Measurements from ENCODE around the gene ANO2.

The ANO2 gene

DNA sequence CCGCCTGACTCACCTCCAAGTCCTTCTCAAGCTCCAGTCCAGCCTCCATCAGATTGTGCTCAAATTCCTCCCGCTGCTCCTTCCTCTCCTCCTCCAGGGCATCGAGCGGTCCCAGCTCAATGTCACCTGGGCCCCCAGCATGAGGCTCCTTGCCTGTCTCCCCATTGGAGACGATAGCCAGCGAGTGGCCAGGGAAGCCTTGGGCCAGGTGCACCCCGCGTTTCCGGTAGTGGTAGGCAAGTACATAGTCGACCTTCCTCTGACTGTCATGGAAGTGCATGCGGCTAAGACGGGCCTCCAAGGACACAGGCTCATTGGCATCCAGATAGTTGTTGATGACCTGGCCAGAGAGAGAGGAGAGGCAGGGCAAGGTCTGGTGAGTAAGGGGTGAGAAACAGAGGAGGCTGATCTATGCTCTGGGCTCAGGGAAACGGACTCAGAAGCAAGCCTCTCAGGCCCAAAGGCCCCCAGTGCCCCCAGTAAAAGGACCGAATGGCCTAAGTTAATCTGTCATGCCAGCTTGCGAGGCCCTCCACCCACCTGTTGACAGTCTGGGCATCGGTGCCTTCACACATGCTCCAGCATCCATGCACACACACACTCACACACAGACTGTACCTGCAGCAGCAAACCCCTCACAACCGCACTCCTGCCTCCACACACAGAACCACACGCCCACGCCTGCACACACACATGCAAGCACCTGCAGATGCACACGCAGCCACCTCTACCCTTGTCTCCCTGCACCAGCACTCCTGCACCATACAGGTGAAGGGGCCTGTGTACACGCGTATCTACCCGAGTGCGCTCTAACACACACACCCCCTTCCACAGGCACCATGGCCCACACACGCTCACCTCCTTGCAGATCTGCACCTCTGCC lies 23.8 kb downstream of the ANO2 start:
- ATAC-seq, result no peak
- no peak for TF ChIP-seq ZNF70 (CRISPR knock-in tag; IDR thresholded peaks at IDR 0.05)
- TF ChIP-seq, protein P1, sequence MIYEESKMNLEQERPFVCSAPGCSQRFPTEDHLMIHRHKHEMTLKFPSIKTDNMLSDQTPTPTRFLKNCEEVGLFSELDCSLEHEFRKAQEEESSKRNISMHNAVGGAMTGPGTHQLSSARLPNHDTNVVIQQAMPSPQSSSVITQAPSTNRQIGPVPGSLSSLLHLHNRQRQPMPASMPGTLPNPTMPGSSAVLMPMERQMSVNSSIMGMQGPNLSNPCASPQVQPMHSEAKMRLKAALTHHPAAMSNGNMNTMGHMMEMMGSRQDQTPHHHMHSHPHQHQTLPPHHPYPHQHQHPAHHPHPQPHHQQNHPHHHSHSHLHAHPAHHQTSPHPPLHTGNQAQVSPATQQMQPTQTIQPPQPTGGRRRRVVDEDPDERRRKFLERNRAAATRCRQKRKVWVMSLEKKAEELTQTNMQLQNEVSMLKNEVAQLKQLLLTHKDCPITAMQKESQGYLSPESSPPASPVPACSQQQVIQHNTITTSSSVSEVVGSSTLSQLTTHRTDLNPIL (CRISPR knock-in tag; IDR thresholded peaks at IDR 0.05; ENCODE audit: low read depth), result no peak
- TF ChIP-seq CSDC2 (CRISPR knock-in tag; IDR thresholded peaks at IDR 0.05), result no peak
- TF ChIP-seq SNAI2 (CRISPR knock-in tag; IDR thresholded peaks at IDR 0.05), result no peak

DNA sequence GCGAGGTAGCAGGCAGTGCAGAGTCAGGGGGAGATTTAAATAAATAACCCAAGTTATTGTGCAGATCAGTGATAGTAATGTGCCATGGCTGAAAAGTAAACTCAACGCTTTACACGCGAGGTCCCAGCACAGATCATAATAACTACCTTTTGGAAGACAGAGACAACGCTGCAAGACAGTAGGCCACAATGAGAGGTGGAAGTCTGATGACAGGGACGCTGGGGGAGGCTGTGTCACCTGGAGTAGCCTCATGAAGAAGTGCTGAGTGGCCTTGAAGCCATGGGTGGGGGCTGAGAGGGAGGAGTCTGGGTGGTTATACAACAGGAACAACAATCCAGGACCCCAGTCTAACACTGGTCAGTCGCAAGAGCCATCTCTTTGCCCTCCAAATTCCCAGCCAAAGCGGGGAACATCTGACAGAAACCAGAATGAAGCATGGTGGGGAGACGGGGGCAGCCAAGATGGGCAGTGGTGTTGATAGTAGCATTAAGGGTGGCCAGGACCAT lies 28.2 kb downstream of the ANO2 start:
- ATAC-seq, result no peak
- no peak for TF ChIP-seq GLIS3 (CRISPR knock-in tag; IDR thresholded peaks at IDR 0.05)
- no peak for TF ChIP-seq ESRRG (CRISPR knock-in tag; IDR thresholded peaks at IDR 0.05)
- no peak for TF ChIP-seq ARNTL (CRISPR knock-in tag; IDR thresholded peaks at IDR 0.05; ENCODE audit: borderline replicate concordance, low read depth)
- TF ChIP-seq, protein P2, sequence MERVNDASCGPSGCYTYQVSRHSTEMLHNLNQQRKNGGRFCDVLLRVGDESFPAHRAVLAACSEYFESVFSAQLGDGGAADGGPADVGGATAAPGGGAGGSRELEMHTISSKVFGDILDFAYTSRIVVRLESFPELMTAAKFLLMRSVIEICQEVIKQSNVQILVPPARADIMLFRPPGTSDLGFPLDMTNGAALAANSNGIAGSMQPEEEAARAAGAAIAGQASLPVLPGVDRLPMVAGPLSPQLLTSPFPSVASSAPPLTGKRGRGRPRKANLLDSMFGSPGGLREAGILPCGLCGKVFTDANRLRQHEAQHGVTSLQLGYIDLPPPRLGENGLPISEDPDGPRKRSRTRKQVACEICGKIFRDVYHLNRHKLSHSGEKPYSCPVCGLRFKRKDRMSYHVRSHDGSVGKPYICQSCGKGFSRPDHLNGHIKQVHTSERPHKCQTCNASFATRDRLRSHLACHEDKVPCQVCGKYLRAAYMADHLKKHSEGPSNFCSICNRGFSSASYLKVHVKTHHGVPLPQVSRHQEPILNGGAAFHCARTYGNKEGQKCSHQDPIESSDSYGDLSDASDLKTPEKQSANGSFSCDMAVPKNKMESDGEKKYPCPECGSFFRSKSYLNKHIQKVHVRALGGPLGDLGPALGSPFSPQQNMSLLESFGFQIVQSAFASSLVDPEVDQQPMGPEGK (CRISPR knock-in tag; IDR thresholded peaks at IDR 0.05; ENCODE audit: borderline replicate concordance), result no peak
- no peak for TF ChIP-seq ZNF70 (CRISPR knock-in tag; IDR thresholded peaks at IDR 0.05)
- no peak for TF ChIP-seq ZNF565 (CRISPR knock-in tag; conservative IDR thresholded peaks at IDR 0.05; ENCODE audit: low read depth)
- TF ChIP-seq, protein P3, sequence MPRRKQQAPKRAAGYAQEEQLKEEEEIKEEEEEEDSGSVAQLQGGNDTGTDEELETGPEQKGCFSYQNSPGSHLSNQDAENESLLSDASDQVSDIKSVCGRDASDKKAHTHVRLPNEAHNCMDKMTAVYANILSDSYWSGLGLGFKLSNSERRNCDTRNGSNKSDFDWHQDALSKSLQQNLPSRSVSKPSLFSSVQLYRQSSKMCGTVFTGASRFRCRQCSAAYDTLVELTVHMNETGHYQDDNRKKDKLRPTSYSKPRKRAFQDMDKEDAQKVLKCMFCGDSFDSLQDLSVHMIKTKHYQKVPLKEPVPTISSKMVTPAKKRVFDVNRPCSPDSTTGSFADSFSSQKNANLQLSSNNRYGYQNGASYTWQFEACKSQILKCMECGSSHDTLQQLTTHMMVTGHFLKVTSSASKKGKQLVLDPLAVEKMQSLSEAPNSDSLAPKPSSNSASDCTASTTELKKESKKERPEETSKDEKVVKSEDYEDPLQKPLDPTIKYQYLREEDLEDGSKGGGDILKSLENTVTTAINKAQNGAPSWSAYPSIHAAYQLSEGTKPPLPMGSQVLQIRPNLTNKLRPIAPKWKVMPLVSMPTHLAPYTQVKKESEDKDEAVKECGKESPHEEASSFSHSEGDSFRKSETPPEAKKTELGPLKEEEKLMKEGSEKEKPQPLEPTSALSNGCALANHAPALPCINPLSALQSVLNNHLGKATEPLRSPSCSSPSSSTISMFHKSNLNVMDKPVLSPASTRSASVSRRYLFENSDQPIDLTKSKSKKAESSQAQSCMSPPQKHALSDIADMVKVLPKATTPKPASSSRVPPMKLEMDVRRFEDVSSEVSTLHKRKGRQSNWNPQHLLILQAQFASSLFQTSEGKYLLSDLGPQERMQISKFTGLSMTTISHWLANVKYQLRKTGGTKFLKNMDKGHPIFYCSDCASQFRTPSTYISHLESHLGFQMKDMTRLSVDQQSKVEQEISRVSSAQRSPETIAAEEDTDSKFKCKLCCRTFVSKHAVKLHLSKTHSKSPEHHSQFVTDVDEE (CRISPR knock-in tag; IDR thresholded peaks at IDR 0.05), result no peak

DNA sequence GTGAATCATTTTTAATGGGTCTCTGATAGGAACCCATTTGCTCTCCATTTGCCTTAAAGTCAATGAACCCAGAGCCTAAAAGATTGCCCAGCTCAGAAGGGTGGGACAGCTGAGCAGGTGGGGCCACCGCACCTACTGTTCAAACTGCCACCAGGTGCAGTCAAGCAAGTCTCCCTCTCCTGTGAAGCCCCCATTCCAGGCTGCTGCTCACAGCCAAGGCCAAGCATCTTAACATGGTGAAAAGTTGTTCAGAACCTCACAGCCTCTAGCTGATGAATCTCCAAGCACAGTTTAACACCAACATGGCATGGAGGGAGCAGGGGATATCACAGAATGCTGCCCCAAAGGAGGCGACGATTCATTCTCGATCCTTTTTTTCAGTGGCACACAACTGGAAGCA lies 29.5 kb downstream of the ANO2 start:
- TF ChIP-seq ARNTL (CRISPR knock-in tag; IDR thresholded peaks at IDR 0.05; ENCODE audit: borderline replicate concordance, low read depth), result no peak
- ATAC-seq, result no peak

DNA sequence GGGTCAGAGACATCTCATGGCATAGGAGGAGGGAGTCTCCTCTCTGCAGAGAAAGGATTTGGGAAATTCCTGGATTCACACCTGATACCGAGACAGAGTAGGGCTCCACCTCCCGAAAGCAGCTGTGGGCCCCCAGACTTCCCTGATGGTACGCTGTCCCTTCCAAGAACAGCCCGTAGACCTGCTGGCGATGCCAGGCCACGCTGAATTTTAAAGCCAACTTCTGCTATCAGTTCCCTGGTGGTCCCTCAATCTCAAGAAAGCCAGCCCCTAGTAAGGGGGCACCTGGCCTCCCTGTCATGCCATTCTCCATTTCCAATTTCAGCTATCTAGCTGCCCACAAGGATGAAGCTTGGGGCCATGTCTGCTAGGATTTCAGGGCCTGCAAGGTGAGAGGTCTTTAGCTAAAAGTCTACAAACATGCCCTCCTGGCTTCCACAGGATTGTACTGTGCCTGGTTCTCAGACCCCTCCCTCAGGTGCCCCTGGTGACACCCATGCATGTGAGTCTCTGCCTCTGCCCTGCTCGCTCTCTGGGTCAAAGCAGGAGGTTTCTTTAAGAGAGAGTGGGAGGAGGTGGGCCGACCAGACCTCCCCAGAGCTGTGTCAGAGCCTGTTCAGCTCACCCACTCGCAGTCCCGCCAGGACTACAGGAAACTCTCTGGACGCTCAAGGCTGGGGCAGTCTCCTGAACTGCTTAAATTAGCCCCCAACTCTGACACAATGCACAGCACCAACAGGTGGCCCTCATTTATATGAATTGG lies 30.5 kb downstream of the ANO2 start:
- no peak for ATAC-seq
- TF ChIP-seq ZFP3 (CRISPR knock-in tag; IDR thresholded peaks at IDR 0.05) (no peak), CSDC2 (CRISPR knock-in tag; IDR thresholded peaks at IDR 0.05) (no peak), ZNF70 (CRISPR knock-in tag; IDR thresholded peaks at IDR 0.05) (no peak), ESRRG (CRISPR knock-in tag; IDR thresholded peaks at IDR 0.05) (no peak), ISL1 (CRISPR knock-in tag; IDR thresholded peaks at IDR 0.05) (no peak), ZNF565 (CRISPR knock-in tag; conservative IDR thresholded peaks at IDR 0.05; ENCODE audit: low read depth) (no peak), ZC3H10 (CRISPR knock-in tag; IDR thresholded peaks at IDR 0.05) (no peak), SNAI2 (CRISPR knock-in tag; IDR thresholded peaks at IDR 0.05) (no peak), ARNTL (CRISPR knock-in tag; IDR thresholded peaks at IDR 0.05; ENCODE audit: borderline replicate concordance, low read depth) (no peak), TCF4 (CRISPR knock-in tag; IDR thresholded peaks at IDR 0.05; ENCODE audit: borderline replicate concordance) (no peak), OSR1 (CRISPR knock-in tag; IDR thresholded peaks at IDR 0.05) (no peak)
- TF ChIP-seq, protein P4, sequence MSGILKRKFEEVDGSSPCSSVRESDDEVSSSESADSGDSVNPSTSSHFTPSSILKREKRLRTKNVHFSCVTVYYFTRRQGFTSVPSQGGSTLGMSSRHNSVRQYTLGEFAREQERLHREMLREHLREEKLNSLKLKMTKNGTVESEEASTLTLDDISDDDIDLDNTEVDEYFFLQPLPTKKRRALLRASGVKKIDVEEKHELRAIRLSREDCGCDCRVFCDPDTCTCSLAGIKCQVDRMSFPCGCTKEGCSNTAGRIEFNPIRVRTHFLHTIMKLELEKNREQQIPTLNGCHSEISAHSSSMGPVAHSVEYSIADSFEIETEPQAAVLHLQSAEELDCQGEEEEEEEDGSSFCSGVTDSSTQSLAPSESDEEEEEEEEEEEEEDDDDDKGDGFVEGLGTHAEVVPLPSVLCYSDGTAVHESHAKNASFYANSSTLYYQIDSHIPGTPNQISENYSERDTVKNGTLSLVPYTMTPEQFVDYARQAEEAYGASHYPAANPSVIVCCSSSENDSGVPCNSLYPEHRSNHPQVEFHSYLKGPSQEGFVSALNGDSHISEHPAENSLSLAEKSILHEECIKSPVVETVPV (CRISPR knock-in tag; IDR thresholded peaks at IDR 0.05), result no peak
- TF ChIP-seq, protein P3 (CRISPR knock-in tag; IDR thresholded peaks at IDR 0.05), result no peak
- TF ChIP-seq, protein P2 (CRISPR knock-in tag; IDR thresholded peaks at IDR 0.05; ENCODE audit: borderline replicate concordance), result no peak

Data from SK-N-SH treated with all-trans-retinoic acid at 6 μM for 48 hours (cell line).